ENCODE data around the gene ST6GALNAC3.

ST6GALNAC3 gene

DNA sequence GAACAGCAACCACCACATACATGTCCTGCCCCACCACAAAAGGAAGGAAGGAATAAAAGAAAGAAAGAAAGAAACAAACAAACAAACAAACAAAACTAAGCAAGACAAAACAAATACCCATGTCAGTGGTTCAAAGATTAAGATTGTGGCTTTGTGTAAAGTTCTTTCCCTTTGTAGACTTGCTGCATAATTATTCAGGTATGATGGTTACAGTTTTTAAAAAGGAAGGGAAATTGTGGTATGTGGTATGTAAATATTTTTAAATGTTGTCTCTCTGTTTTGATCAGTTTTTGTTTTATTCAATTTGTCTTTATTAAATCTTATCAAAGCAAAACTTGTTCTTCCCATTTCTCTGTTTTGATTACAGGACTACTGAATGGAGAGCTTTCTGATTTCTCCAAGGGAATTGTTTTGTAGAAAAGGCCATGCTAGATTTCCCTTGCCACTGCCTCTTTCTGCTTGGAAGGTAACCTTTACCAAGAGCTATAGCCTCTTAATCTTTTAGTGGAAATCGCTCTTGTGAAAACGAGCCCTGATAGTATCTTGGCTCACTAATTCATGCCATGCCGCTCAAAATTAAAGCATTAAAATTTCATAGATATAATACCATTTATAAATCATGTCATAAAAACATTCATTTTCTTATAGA, 502.5 kb downstream of the ST6GALNAC3 start:
- no peaks in the 10 kb centered on the region for H3K27me3 Mint-ChIP-seq
- H3K27ac Mint-ChIP-seq, result no peak overlapping the region
- no peak for DNase-seq
- no peaks in the 10 kb centered on the region for H3K4me1 Mint-ChIP-seq
- H3K4me3 Mint-ChIP-seq, result no peak overlapping the region
- no peaks in the 10 kb centered on the region for H3K36me3 Mint-ChIP-seq
- CTCF ChIA-PET, result no interaction called here
- H3K9me3 Mint-ChIP-seq, result no peaks in the 10 kb centered on the region

DNA sequence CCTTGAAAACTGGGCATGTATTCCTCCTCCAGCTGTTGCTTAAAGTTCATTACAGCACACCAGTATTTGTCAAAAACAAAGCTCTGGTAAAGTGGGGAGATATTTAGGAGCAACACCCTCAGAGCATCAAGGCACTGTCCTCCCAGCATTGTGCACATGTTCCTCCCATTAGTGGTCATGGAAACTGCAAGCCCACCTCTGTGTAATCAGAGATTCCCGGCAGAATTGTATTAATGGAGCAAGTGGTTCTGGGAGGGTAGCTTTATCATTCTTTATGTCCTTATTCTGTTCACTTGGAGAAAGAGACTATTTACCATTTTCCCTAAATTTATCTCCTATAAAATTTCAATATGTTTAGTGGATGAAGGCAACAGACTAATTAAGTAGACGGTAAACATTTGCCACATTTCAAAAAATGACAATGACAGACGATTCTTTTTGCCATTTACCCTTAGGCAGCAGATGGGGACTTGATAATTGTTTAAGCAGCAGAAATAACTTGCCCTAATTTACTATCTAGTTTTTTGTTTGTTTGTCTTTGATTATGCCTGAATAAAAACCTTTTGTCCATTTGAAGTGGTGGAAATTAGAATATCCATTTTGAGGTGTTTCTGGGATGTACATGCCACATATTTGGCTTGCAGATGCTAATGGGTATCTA, 503.1 kb downstream of the ST6GALNAC3 start:
- Mint-ChIP-seq H3K27me3 (no peaks in the 10 kb centered on the region), H3K4me1 (no peaks in the 10 kb centered on the region), H3K9me3 (no peaks in the 10 kb centered on the region), H3K36me3 (no peaks in the 10 kb centered on the region), H3K27ac (no peak overlapping the region), H3K4me3 (no peak overlapping the region)
- CTCF ChIA-PET, result no interaction called here
- no peak for DNase-seq

DNA sequence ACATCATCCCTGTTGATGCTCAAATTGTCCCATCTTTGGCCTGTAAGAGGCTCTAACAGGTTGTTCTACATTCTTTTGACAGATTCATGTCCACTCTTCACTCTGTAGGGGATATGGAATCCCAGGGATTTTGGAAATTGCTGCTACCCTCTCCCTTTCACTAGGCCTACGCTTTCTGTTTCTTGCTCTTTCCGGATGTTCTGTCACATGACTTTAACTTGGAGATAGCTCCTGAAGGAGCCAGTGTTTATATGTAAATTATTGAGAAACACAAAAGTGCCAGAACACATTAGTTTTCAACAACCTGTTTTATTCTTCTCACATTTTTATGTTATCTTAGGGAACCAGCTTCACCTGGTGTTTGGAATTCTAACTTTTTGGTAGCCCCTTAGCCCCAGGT, 505.7 kb downstream of the ST6GALNAC3 start:
- Mint-ChIP-seq H3K27me3 (no peaks in the 10 kb centered on the region), H3K4me3 (no peak overlapping the region), H3K27ac (no peak overlapping the region), H3K9me3 (no peaks in the 10 kb centered on the region), H3K36me3 (no peaks in the 10 kb centered on the region), H3K4me1 (no peaks in the 10 kb centered on the region)
- DNase-seq, result no peak
- CTCF ChIA-PET, result no interaction called here

DNA sequence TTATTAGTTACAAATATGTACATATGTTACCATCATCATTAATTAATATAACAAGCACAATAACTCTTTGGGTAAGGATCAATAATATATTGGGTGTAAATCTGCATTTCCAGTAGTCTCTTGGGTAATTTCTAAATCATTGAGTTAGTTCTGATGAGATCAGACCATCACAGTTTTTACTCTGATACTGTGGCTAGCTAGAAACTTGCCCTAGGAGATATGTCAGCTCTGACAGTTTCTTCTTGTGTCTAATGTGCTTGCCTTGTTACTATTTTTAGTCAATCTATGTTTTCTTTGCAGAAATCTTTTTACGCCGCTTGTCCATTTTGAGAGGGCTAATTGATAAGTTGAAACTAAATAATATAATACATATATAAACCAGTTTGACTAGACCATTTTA, 507.2 kb downstream of the ST6GALNAC3 start:
- Mint-ChIP-seq H3K9me3 (no peaks in the 10 kb centered on the region), H3K27ac (no peak overlapping the region), H3K4me1 (no peaks in the 10 kb centered on the region), H3K4me3 (no peak overlapping the region), H3K27me3 (no peaks in the 10 kb centered on the region), H3K36me3 (no peaks in the 10 kb centered on the region)
- CTCF ChIA-PET, result no interaction called here
- no peak for DNase-seq

DNA sequence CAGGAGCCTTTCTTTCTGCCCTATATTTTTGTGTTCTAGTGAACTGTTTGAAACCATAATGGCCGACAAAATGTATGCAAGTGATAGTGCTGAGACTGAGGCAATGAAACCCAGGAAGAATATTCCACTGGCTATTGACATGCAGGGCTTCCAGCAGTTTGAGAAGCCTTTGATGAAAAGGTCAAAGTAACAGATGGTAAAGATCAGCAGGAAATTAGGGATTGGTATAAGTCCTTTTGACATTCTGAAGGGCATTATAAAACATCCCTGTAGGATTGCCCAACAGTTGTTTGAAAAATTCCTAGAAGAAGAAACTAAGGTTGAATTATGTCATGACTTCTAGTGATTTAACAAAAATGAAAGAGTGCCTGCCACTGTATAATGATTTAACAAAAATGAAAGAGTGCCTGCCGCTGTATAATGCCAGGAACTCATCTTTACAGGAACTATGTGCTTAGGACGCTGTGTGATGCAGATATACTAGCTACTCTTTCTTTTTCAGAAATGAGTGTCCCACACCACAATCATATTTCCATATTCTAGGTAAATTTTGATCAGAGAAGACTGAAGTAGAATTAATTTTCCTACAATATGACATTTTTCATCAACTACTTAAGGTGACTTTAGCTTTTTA, 508.8 kb downstream of the ST6GALNAC3 start:
- no peak overlapping the region for H3K4me3 Mint-ChIP-seq
- no peaks in the 10 kb centered on the region for H3K9me3 Mint-ChIP-seq
- no peaks in the 10 kb centered on the region for H3K36me3 Mint-ChIP-seq
- H3K4me1 Mint-ChIP-seq, result no peaks in the 10 kb centered on the region
- DNase-seq, result no peak
- CTCF ChIA-PET, result interaction anchor here (1.6 kb wide), 1 partner anchor 429 kb away, joined by 4 read pairs; no protein-coding TSS in a partner anchor
- no peaks in the 10 kb centered on the region for H3K27me3 Mint-ChIP-seq
- no peak overlapping the region for H3K27ac Mint-ChIP-seq

DNA sequence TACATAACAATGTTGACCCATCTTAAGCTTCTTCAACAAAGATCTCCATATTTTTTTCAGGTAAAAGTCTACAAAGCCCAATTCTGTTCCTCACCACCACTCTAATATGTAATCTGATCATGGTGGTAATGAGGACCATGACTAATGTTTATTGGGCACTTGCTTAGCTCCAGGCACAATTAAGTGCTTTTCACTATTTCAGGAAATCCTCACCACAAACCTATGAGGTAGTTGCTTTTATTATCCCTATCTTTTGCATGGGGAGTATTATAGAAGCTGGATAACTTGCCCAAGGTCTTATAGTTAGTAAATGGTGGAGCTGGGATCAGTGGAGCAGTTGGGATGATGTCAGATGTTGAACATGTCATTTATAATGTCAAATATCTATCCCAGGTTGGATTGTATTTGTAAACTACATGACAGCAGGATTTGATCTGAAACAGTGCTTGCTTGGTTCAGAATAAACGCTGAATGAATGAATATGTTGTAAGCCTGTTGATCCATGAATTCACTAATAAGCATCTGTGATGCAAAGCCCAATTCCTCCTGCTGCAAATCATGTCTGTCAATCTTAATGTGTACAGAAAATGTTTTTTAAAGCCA, 509.4 kb downstream of the ST6GALNAC3 start:
- Mint-ChIP-seq H3K27ac (no peak overlapping the region), H3K9me3 (no peaks in the 10 kb centered on the region), H3K36me3 (no peaks in the 10 kb centered on the region), H3K27me3 (no peaks in the 10 kb centered on the region), H3K4me3 (no peak overlapping the region), H3K4me1 (peaks cover 4% of the 10 kb centered on the region)
- DNase-seq, result no peak
- CTCF ChIA-PET, result interaction anchor here (1.6 kb wide), 1 partner anchor 430 kb away, joined by 4 read pairs; no protein-coding TSS in a partner anchor

DNA sequence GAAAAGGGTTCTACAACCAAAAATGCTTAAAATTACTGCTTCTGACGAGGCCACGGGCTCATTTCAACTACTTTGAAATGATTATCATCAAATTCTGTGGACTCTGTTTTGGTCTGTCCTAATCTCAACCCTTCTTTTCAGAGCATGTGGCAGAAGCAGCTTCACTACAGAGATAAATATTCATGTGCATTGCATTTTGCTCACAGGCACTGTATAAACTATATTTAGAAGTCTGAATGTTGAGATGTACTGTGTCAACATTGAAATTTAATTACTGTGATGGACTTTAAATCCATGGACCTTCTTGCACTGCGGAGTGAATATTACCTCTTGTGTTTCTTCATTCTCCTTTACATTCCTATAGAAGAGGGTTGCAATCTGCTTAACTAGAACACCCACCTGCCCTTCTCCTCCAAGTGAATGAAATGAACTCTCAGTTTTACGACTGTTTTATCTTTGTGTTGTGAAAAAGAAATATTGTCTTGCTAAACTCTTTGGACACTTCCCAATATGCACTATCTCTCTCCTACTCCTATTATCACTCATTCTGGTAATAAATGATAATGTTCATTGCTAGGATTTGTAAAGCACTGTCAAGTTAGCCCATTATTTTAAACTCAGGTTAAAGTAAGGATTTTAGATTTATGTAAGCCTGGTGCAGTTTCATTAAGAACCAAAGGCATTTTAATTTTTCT, 511.6 kb downstream of the ST6GALNAC3 start:
- H3K36me3 Mint-ChIP-seq, result no peaks in the 10 kb centered on the region
- H3K4me1 Mint-ChIP-seq, result peaks cover 5% of the 10 kb centered on the region
- H3K27ac Mint-ChIP-seq, result no peak overlapping the region
- no peak overlapping the region for H3K4me3 Mint-ChIP-seq
- H3K27me3 Mint-ChIP-seq, result no peaks in the 10 kb centered on the region
- no peak for DNase-seq
- CTCF ChIA-PET, result no interaction called here
- no peaks in the 10 kb centered on the region for H3K9me3 Mint-ChIP-seq

DNA sequence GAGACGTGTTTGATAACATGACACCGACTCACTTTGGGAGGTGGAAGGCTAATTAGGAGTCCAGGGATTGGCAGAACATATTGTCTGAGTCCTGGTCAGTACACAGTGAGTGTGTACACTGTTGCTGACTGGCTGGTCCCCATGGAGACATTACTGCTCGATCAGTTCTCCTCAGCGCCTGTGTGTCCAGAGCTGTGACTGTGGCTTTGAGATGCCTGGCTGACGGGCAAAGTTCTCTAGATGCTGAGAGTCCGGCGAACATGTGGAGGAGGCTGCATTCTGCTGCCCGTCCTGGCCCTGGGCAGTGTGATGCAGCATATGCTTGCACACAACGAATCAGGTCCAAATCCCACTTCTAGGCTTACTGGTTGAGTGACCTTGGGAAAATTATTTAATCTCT, 512.7 kb downstream of the ST6GALNAC3 start:
- Mint-ChIP-seq H3K27ac (no peak overlapping the region), H3K36me3 (no peaks in the 10 kb centered on the region), H3K9me3 (no peaks in the 10 kb centered on the region), H3K4me3 (no peak overlapping the region), H3K4me1 (peaks cover 5% of the 10 kb centered on the region), H3K27me3 (no peaks in the 10 kb centered on the region)
- DNase-seq, result no peak
- CTCF ChIA-PET, result no interaction called here

DNA sequence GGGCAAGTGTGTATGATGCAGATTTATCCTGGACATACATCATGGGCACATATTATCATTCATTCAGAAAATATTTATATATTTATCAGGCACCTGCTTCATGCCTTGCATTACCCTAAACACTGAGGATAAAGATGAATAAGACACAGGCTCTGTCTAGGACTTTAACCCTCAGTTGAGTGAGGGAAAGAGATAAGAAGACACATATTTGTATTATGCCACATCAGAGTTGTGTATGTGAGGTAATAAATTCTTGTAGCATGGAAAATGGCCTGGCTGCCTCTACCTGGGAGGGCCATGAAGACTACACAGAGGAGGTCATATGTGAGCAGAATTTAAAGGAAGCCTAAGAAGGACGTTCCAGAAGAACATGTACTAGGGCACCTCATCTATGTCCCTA, 516.9 kb downstream of the ST6GALNAC3 start:
- no peak overlapping the region for H3K4me3 Mint-ChIP-seq
- DNase-seq, result no peak
- H3K4me1 Mint-ChIP-seq, result peaks cover 5% of the 10 kb centered on the region
- CTCF ChIA-PET, result interaction anchor here (0.9 kb wide), 1 partner anchor 259 kb away, joined by 3 read pairs; no protein-coding TSS in a partner anchor
- no peaks in the 10 kb centered on the region for H3K27me3 Mint-ChIP-seq
- H3K36me3 Mint-ChIP-seq, result no peaks in the 10 kb centered on the region
- no peak overlapping the region for H3K27ac Mint-ChIP-seq
- H3K9me3 Mint-ChIP-seq, result no peaks in the 10 kb centered on the region

DNA sequence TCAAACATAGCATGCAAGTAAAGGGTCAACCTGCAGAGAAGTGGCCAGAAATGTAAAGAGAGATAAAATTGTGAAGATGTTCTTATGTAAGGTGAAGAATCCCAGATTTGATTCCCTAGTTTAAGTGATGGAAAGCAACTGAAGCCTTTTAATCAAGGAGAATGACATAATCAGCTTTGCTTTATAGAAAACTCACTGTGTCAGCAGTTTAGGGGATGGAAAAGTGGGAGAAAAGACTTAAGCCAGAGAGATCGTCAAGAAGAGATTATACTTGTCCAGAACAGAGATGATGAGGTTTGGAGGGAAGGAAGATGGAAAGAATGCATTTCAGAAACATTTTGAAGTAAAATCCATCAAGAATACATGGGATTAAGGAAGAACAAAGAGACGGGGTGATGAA, 517.4 kb downstream of the ST6GALNAC3 start:
- Mint-ChIP-seq H3K4me3 (no peak overlapping the region), H3K9me3 (no peaks in the 10 kb centered on the region), H3K27me3 (no peaks in the 10 kb centered on the region), H3K27ac (no peak overlapping the region), H3K36me3 (no peaks in the 10 kb centered on the region), H3K4me1 (peaks cover 5% of the 10 kb centered on the region)
- CTCF ChIA-PET, result no interaction called here
- DNase-seq, result no peak

DNA sequence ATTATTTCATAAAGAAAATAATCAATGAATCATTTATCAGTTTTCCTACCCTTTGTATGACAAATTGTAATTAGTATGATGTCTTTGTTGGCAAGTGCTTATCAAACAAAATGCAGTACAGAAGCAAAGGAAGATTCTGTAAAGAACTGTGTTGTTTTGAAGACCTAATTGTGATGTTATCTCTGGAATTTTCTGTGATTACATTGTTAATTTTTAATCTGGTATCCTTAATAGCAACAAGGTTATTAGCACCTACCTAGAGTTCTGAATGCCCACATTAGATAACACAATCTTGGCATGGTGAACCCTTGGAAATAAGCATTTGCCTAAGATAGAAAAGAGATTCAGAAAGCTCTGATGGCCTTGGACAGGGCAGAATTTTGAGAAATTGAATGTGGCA, 518.6 kb downstream of the ST6GALNAC3 start:
- no peaks in the 10 kb centered on the region for H3K9me3 Mint-ChIP-seq
- CTCF ChIA-PET, result no interaction called here
- no peak overlapping the region for H3K4me3 Mint-ChIP-seq
- H3K36me3 Mint-ChIP-seq, result no peaks in the 10 kb centered on the region
- DNase-seq, result no peak
- no peak overlapping the region for H3K27ac Mint-ChIP-seq
- peaks cover 5% of the 10 kb centered on the region for H3K4me1 Mint-ChIP-seq
- H3K27me3 Mint-ChIP-seq, result no peaks in the 10 kb centered on the region

DNA sequence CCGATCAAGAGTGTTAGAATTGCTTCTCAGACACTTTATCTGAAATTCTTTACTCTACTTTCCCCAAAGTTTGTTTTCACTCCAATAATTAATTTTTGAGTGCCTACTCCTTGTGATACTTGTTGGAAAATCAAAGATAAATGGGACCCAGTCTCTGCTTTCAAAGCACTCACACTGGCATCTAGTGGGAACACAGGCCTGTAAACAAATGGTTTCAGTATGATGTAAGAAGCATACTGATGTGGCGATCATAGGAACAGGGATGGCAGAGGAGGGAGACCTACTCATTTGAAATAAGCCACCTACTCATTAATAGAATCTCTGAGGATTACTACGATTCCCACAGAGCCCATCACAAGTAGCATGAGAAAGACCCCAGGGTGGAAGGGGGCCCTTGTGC, 519.1 kb downstream of the ST6GALNAC3 start:
- CTCF ChIA-PET, result no interaction called here
- Mint-ChIP-seq H3K9me3 (no peaks in the 10 kb centered on the region), H3K36me3 (no peaks in the 10 kb centered on the region), H3K27ac (no peak overlapping the region), H3K4me3 (no peak overlapping the region), H3K27me3 (no peaks in the 10 kb centered on the region), H3K4me1 (peaks cover 4% of the 10 kb centered on the region)
- no peak for DNase-seq

DNA sequence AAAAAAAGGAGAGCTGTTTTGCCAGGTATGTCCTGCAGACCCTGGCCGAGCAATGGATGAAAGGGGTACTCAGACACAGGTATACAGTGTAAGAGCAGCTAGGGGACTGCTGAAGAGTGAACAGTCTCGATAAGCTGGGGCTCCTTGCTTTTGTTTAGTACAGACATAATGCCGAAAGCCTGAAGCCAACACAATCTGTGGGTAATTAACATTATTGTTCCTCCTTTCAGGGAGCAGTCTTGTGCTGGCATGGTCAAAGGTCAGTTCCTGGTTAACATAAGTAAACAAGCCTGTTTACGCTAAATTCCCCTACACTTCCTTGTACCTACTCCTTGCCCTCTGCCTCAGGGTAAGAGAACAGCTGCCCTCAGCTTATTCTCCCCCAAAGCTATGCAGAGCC, 520.5 kb downstream of the ST6GALNAC3 start:
- no peak for DNase-seq
- H3K4me1 Mint-ChIP-seq, result no peaks in the 10 kb centered on the region
- CTCF ChIA-PET, result no interaction called here
- no peak overlapping the region for H3K4me3 Mint-ChIP-seq
- no peak overlapping the region for H3K27ac Mint-ChIP-seq
- no peaks in the 10 kb centered on the region for H3K27me3 Mint-ChIP-seq
- H3K36me3 Mint-ChIP-seq, result no peaks in the 10 kb centered on the region
- no peaks in the 10 kb centered on the region for H3K9me3 Mint-ChIP-seq

DNA sequence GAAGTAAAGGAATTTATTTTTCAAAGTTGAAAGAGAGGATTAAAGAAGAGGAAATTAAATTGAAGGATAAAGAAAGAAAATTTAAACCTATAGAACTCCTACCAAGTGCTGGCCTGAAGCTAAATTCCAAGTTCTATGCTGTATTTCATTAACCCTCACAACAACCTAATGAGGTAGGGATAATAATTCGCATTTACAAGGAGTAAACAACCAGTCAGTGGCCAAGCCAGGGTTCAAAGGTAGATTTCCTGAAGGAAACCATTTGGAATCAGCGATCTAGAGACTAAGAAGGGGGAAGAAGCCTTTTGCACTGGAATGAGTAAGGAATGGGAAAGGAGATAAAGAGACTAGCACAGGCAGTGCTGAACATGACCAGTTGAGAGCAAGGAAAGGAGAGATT, 526.9 kb downstream of the ST6GALNAC3 start:
- Mint-ChIP-seq H3K4me3 (no peak overlapping the region), H3K4me1 (no peaks in the 10 kb centered on the region), H3K27ac (no peak overlapping the region), H3K9me3 (no peaks in the 10 kb centered on the region), H3K36me3 (no peaks in the 10 kb centered on the region), H3K27me3 (no peaks in the 10 kb centered on the region)
- CTCF ChIA-PET, result no interaction called here
- no peak for DNase-seq
